Stimulated activated CD8-positive, alpha-beta memory T cell treated with anti-CD3 and anti-CD28 coated beads, Interleukin-15, amount 100 ng/mL, for 4 hours (primary cell): Measurements from ENCODE around the gene ABCA3.

Experiments used
- DNase-seq, 2 donors: peaks; one replicate each; pipeline ENCODE4 v3.0.0-alpha.2; 2020; ENCODE audit warnings: low read depth in 2 of 2

Gene ABCA3

GRCh38 chr16:2357331-2357730 lies 16.8 kb upstream of the ABCA3 start:
- DNase-seq, result no peak

DNA sequence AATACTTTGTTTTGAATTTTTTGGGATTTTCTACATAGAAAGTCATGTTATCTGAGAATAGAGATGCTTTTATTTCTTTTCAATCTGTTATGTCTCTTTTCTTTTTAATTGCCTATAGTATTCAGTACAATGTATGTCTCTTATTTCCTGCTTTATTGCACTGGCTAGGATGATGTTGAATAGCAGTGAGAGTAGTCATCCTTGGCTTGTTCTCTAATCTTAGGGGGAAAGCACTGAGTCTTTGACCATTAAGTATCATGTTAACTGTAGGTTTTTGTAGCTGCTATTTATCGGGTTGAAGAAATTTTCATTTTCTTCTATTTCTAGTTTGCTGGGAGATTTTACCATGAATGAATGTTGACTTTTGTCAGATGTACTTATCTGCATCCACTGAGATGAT lies 10.0 kb upstream of the ABCA3 start:
- no peak for DNase-seq

GRCh38 chr16:2343211-2343610 lies 2.7 kb upstream of the ABCA3 start:
- DNase-seq, result no peak

DNA sequence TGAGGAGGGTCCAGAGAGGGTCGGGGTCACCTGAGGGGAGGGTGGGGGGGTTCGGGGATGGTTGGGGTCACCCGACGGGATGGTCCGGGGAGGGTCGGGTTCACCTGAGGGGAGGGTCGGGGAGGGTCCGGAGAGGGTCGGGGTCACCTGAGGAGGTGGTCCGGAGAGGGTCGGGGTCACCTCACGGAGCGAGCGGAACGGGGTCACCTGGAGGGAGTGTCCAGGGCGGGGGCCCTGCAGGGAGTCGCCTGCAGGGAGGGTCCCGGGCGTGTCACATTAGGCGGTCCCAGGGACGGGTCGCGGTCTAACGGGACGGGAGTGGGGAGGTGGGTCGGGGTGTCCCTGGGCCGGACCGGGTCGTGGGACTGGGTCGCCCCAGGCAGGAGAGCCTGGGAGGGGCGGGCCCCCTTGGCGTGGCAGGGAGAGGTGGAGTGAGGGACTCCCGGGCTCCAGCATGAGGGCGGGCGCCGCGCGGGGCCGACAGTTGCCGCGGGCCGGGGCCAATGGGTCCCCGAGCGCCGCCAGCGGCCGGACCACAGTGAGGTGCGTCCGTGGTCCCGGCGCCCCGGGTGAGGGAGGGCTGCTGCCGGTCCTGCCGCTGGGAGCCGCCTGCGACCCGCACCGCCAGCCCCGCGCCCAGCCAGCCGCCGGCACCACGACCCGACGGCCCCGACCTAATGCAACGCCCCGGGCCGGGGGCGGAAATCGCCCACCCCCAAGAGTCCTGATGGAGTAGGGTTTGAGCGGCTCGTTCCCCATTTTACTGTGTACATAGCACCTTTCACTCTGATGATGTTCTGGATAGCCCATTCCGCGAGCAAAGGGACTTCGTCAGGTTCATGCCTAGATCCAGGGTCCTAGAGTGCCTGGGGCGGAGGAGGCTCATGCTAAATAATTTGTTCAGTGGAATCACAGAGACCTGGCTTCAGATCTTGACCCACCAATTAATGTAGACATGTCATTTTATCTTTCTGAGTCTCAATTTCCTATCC lies 1.2 kb upstream of the ABCA3 start:
- DNase-seq, result no peak

DNA sequence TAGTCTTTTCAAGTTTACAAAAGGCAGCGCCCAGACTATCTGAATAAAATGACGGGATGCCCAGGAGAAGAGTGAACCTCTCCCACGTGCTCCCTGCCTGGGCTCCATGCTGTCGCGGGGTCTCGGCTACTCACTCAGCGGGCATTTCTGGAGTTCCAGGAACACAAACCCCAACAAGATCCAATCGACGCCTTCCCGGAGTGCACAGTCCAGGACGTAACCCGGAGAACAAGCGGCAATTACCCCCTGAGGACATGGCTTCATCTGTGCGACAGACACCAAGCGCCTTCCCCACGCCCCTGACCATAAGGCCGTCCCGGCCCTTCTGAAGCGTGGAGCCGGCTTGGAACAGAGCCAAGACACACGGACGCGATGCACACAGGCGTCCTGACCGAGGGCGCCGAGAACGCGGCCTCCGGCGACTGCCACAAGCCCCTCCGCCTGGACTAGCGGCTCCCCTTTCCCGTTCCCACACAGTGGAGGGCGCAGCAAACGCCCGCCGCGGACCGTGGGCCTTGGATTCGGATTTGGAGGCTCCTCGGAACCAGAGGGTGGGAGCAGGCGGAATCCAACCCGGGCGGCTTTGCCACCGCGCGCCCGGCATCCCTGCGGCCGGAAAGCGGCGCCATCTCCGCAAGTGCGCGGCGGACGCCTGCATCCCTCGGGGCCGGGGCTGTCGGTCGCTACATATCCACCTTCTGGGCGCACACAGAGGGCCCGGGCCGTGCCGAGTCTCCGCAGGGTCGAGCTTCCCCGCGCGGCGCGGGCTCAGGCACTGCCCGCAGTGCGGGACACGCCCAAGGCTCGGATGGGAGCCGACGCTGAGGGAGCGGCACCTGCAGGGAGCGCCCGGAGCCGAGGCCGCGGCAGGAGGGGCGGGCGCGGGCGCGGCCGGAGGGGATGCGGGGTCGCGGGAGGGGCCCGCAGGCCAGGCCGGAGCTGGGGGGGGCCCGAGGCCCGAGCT lies 725 bp downstream of the ABCA3 start:
- peak in 1 of 2 donors; percentile 9 for DNase-seq

- DNase-seq, result no peak
Observed at GRCh38 chr16:2337431-2338296, 2.9 kb downstream of the ABCA3 start.

DNA sequence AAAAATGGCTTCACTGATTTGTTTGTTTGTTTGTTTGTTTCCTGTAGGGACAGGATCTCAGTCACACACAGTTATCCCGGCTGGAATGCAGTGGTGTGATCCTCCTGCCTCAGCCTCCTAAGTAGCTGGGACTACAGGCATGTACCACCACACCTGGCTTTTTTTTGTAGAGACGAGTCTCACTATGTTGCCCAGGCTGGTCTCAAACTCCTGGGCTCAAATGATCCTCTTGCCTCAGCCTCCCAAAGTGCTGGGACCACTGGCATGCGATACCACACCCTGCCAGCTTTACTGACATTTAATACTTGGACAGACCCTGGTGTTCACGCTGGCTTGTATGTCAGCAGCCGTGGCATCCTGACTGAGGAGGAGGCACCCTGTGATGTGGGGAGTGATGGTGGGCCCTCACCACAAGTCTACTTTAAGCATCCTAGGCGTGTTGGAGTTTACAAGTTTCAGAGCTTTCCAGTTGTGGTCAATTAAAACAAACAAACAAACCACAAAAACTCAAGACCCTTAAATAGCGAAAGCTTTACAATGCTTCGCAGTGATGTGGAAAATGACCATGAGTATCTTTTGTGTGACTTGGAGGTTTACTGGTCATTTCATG lies 5.1 kb downstream of the ABCA3 start:
- DNase-seq, result no peak

- DNase-seq, result no peak
Observed at GRCh38 chr16:2333772-2334379, 6.7 kb downstream of the ABCA3 start.

DNA sequence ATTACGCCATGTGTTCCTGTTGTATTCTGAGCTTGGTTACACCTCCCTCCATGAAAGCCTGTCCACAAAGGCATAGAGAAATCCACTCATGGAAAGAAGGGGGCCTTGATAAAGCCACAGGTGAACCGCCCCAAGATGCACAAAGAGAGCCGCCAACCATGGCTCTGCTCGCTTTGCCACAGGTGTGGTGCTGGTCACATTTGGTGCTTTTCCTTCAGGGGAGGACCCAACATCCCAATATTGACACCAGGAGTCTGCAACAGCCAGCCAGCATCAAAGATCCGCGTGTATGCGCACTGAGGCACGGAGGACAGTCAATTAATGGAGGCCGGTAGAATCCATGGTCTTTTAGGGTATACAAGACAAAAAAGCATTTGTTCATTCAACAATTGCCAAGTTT lies 7.3 kb downstream of the ABCA3 start:
- no peak for DNase-seq

DNA sequence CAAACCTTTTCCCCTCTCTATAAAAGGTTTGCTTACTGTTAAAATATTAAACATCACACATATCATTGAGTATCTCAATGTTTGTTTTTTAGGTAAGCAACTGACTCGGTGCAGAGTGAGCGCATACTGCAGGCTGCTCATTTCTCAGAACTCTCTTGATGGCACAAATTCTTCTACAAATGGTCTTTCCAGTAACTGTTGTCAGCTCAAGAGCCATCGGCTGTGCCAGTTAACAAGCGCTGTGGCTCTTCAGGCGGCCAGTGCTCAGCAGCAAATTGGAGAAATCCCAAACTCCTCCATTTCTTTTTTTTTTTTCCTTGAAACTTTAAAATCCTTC lies 8.6 kb downstream of the ABCA3 start:
- DNase-seq, result no peak

- DNase-seq, result no peak
Observed at GRCh38 chr16:2331199-2331930, 9.2 kb downstream of the ABCA3 start.

- DNase-seq, result no peak
Observed at GRCh38 chr16:2329532-2329931, 11.0 kb downstream of the ABCA3 start.

DNA sequence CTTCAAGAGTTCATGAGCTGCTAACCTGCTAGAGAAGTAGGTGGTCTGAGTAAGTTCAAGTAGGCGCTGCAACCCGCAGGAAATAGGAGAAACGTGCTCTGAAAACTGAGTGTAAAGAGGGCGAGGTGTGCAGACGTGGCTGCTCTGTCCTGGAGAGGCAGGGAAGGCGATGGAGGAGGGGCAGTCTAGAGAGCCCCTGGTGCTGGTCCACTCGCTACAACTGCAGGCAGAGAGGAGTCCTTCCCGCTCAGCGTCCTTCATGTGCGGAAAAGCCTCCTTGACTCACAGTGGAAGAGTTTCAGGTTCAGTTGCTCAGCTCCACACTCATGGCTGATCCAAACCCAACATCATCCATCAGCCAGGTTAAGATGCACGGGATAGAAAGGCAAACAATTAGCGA lies 12.1 kb downstream of the ABCA3 start:
- DNase-seq, result no peak

DNA sequence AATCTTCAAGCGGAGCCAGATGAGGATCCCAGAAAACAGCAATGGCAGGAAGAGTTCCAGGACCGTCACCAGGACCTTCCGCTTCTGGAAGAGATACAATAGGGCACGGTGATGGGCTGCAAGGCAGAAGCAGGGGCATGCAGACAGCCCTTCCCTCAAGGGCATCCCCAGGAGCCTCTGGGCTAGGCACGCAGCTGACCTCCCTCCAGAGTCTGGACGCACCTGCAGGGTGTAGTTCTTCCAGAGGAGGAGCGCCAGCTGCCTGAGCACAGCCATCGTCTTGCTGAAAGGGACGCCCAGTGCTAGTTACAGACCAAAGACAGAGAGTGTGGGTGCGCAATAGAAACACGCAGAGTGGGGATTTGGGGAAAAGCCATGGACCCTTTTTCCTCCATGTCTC lies 14.3 kb downstream of the ABCA3 start:
- no peak for DNase-seq

- no peak for DNase-seq
Observed at GRCh38 chr16:2325791-2326190, 14.7 kb downstream of the ABCA3 start.

GRCh38 chr16:2325181-2325580 lies 15.3 kb downstream of the ABCA3 start:
- no peak for DNase-seq

DNA sequence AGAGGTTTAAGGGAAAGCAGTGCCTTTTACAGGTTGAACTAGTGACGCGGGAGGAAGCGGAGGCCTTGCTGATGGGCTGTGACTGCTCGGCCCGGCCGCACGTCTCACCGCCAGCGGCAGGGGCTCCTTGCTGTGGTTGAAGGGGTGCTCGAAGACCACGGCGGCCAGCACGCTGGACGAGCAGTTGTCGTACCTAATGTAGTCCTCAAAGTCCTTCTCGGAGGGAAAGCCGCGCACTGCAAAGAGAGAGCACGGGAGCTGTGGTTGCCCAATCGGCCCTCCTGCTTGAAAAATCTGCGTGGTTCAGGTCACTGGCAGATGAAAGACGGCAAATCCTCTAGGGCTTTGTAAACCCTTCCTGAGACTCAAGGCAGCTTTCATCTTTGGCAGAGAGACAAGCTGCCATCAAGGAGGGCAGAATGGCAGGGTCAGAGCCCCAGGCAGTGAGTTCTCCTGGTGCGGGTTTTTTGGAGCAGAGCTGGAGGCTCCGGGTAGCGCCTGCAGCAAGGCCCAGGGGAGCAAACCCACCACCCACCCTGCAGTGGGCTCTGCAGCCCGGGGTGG lies 16.1 kb downstream of the ABCA3 start:
- DNase-seq, result no peak

GRCh38 chr16:2323701-2324100 lies 16.8 kb downstream of the ABCA3 start:
- no peak for DNase-seq

- DNase-seq, result no peak
Observed at GRCh38 chr16:2319606-2320005, 20.9 kb downstream of the ABCA3 start.
